GM21390 (cell line): ENCODE measurements around the gene COX18.

Experiments
- ATAC-seq: cut with Tn5 transposase; IDR thresholded peaks from one replicate; pipeline ENCODE4 v1.9.1; 2021; ENCODE audit not compliant: unreplicated experiment

Gene COX18

GRCh38 chr4:73053974-73054480 is 15.5 kb downstream of the COX18 start:
- no peak for ATAC-seq

- ATAC-seq: no peak
Measured at GRCh38 chr4:73053076-73053475, 16.4 kb downstream of the COX18 start.

GRCh38 chr4:73051625-73052024 is 17.9 kb downstream of the COX18 start:
- ATAC-seq: no peak

GRCh38 chr4:73045879-73046278 is 23.6 kb downstream of the COX18 start:
- no peak for ATAC-seq

- ATAC-seq: no peak
Measured at GRCh38 chr4:73037057-73037456, 32.5 kb downstream of the COX18 start.

GRCh38 chr4:73036123-73036522 is 33.4 kb downstream of the COX18 start:
- ATAC-seq: no peak

- ATAC-seq: no peak
Measured at GRCh38 chr4:73034896-73035295, 34.6 kb downstream of the COX18 start.

GRCh38 chr4:73028621-73029020 is 40.9 kb downstream of the COX18 start:
- no peak for ATAC-seq

- ATAC-seq: peak; percentile 63
Measured at GRCh38 chr4:73021634-73022033, 47.9 kb downstream of the COX18 start.

- ATAC-seq: no peak
Measured at GRCh38 chr4:73019462-73020047, 50.0 kb downstream of the COX18 start.

GRCh38 chr4:73018595-73018994 is 50.9 kb downstream of the COX18 start:
- no peak for ATAC-seq

- ATAC-seq: no peak
Measured at GRCh38 chr4:73013310-73013709, 56.2 kb downstream of the COX18 start.

GRCh38 chr4:73012673-73013072 is 56.8 kb downstream of the COX18 start:
- ATAC-seq: no peak

GRCh38 chr4:73011629-73011985 is 57.9 kb downstream of the COX18 start:
- ATAC-seq: no peak

- no peak for ATAC-seq
Measured at GRCh38 chr4:73010789-73011628, 58.5 kb downstream of the COX18 start.

GRCh38 chr4:73007526-73008100 is 61.9 kb downstream of the COX18 start:
- ATAC-seq: no peak

GRCh38 chr4:73006286-73006990 is 63.1 kb downstream of the COX18 start:
- peak; percentile 90 for ATAC-seq

GRCh38 chr4:73005514-73005913 is 64.0 kb downstream of the COX18 start:
- no peak for ATAC-seq
